Loucy (cell line): ENCODE data around the gene INHBC.

ENCODE experiments used
- H2AFZ ChIP-seq: fragments of 200-600 bp; sonication (generic); 2 replicates; pipeline ENCODE4 v1.6.0; 2016; ENCODE audit warnings: antibody characterized with exemption, mild to moderate bottlenecking, low read length, moderate library complexity
- H3F3A ChIP-seq: fragments of 200-600 bp; 2 replicates; pipeline ENCODE4 v1.6.0; 2016; ENCODE audit warnings: antibody characterized with exemption, low read depth, mild to moderate bottlenecking
- H3K27me3 ChIP-seq: fragments of 200-600 bp; sonication (generic); 2 replicates; pipeline ENCODE4 v1.6.1; 2014; ENCODE audit warnings: low read length, mild to moderate bottlenecking; ENCODE audit not compliant: insufficient read depth, poor library complexity, severe bottlenecking
- H3K36me3 ChIP-seq: fragments of 200-600 bp; sonication (generic); 2 replicates; pipeline ENCODE4 v1.6.1; 2016; ENCODE audit warnings: low read length; ENCODE audit not compliant: insufficient read depth
- H3K4me1 ChIP-seq: fragments of 200-600 bp; sonication (generic); 2 replicates; pipeline ENCODE4 v1.5.1; 2014; ENCODE audit warnings: low read length, mild to moderate bottlenecking; ENCODE audit not compliant: insufficient read depth, poor library complexity, severe bottlenecking
- H3K4me2 ChIP-seq: fragments of 200-600 bp; sonication (generic); 2 replicates; pipeline ENCODE4 v1.6.0; 2014; ENCODE audit warnings: antibody characterized with exemption, low read length, low read depth, mild to moderate bottlenecking; ENCODE audit not compliant: poor library complexity, severe bottlenecking
- H3K4me3 ChIP-seq: fragments of 200-600 bp; sonication (generic); 2 replicates; pipeline ENCODE4 v1.5.1; 2014; ENCODE audit warnings: low read length, mild to moderate bottlenecking, mixed read lengths; ENCODE audit not compliant: poor library complexity, severe bottlenecking
- H3K79me2 ChIP-seq: fragments of 200-600 bp; sonication (generic); 2 replicates; pipeline ENCODE4 v1.6.1; 2014; ENCODE audit warnings: low read length; ENCODE audit not compliant: insufficient read depth
- H3K9ac ChIP-seq: fragments of 200-600 bp; sonication (generic); 2 replicates; pipeline ENCODE4 v1.6.0; 2014; ENCODE audit warnings: mild to moderate bottlenecking, low read depth, low read length, moderate library complexity; ENCODE audit not compliant: poor library complexity, severe bottlenecking
- H3K9me2 ChIP-seq: fragments of 200-600 bp; sonication (generic); replicated peaks from 2 replicates; pipeline ENCODE4 v1.6.1; 2016; ENCODE audit warnings: low read depth, low read length, mixed read lengths
- H3K9me3 ChIP-seq: fragments of 200-600 bp; sonication (generic); 2 replicates; pipeline ENCODE4 v1.6.1; 2014; ENCODE audit warnings: mild to moderate bottlenecking, antibody characterized with exemption, low read length, low read depth; ENCODE audit not compliant: insufficient read depth
- H4K20me1 ChIP-seq: fragments of 200-600 bp; sonication (generic); 2 replicates; pipeline ENCODE4 v1.6.0; 2014; ENCODE audit warnings: antibody characterized with exemption, low read length, mild to moderate bottlenecking; ENCODE audit not compliant: insufficient read depth, poor library complexity, severe bottlenecking
- CTCF ChIP-seq: fragments of 200-600 bp; sonication (generic); conservative IDR thresholded peaks from 2 replicates; pipeline ENCODE4 v1.5.1; 2014; ENCODE audit warnings: mild to moderate bottlenecking, antibody characterized with exemption, low read length
- EZH2phosphoT487 ChIP-seq: fragments of 200-600 bp; IDR thresholded peaks from 2 replicates; pipeline ENCODE4 v1.6.1; 2018; ENCODE audit warnings: antibody characterized with exemption, mild to moderate bottlenecking, moderate library complexity, borderline replicate concordance

The INHBC gene

GRCh38 chr12:57496822-57497221, 62.2 kb downstream of the INHBC start:
- TF ChIP-seq EZH2phosphoT487 (no peak), CTCF (no peak)
- Histone ChIP-seq H3K9ac (no peak overlapping the region), H3K79me2 (no peaks in the 10 kb centered on the region), H3K4me1 (no peaks in the 10 kb centered on the region), H4K20me1 (peaks cover 7% of the 10 kb centered on the region), H3K9me2 (no peaks in the 10 kb centered on the region), H2AFZ (no peak overlapping the region), H3K9me3 (no peaks in the 10 kb centered on the region), H3K36me3 (peaks cover 52% of the 10 kb centered on the region; the same call in 1 of the 2 replicates), H3K27me3 (no peaks in the 10 kb centered on the region), H3F3A (no peaks in the 10 kb centered on the region), H3K4me2 (no peak overlapping the region), H3K4me3 (no peak overlapping the region)

- H3K4me1 ChIP-seq = no peaks in the 10 kb centered on the region
- H4K20me1 ChIP-seq = peaks cover 7% of the 10 kb centered on the region
Measured at GRCh38 chr12:57497223-57498131, 62.9 kb downstream of the INHBC start.

GRCh38 chr12:57498132-57498502, 63.5 kb downstream of the INHBC start:
- H3K9me2 ChIP-seq = no peaks in the 10 kb centered on the region
- no peak overlapping the region for H2AFZ ChIP-seq
- no peak overlapping the region for H3K4me2 ChIP-seq
- no peaks in the 10 kb centered on the region for H3F3A ChIP-seq
- no peak overlapping the region for H3K4me3 ChIP-seq
- no peak overlapping the region for H3K9ac ChIP-seq
- H4K20me1 ChIP-seq = peaks cover 4% of the 10 kb centered on the region
- TF ChIP-seq EZH2phosphoT487 (no peak), CTCF (no peak)
- no peaks in the 10 kb centered on the region for H3K79me2 ChIP-seq
- no peaks in the 10 kb centered on the region for H3K27me3 ChIP-seq
- no peaks in the 10 kb centered on the region for H3K9me3 ChIP-seq
- H3K36me3 ChIP-seq = peaks cover 52% of the 10 kb centered on the region; the same call in 1 of the 2 replicates
- H3K4me1 ChIP-seq = no peaks in the 10 kb centered on the region

More at GRCh38 chr12:57497223-57498131, 62.9 kb downstream of the INHBC start:
- Histone ChIP-seq H3F3A (no peaks in the 10 kb centered on the region), H3K9ac (no peak overlapping the region), H3K4me2 (no peak overlapping the region), H2AFZ (no peak overlapping the region), H3K27me3 (no peaks in the 10 kb centered on the region), H3K9me3 (no peaks in the 10 kb centered on the region), H3K36me3 (peaks cover 52% of the 10 kb centered on the region; the same call in 1 of the 2 replicates), H3K9me2 (no peaks in the 10 kb centered on the region), H3K4me3 (no peak overlapping the region), H3K79me2 (no peaks in the 10 kb centered on the region)
- TF ChIP-seq CTCF = no peak
- no peak for TF ChIP-seq EZH2phosphoT487
